Activated CD4-positive, alpha-beta memory T cell treated with anti-CD3 and anti-CD28 coated beads, Interleukin-2, amount 10 ng/mL, durations not matched to agents 7 days and 5 days (primary cell): ENCODE results near the gene SLC12A5. TPM values are rescaled to one million over a fixed set of nuclear protein-coding genes. Genes with fewer than 3 reads are reported as not detected.
"Not testable (repeated sequence)": the region's sequence is repeated elsewhere in the genome, so short reads cannot be mapped to it uniquely, and the experiment has no call there.

ENCODE experiments used
- CTCF ChIA-PET: fragments of 350-600 bp; sonication (Branson Sonifier 250); formaldehyde crosslinking; loops from one replicate; lab custom pipeline; 2021; ENCODE audit warnings: antibody characterized with exemption, inconsistent platforms; lab: Charles Lee
- POLR2A ChIA-PET: fragments of 350-600 bp; sonication (Branson Sonifier 250); formaldehyde crosslinking; loops from one replicate; lab custom pipeline; 2021; ENCODE audit warnings: antibody characterized with exemption; lab: Charles Lee
- DNase-seq: peaks from one replicate; pipeline ENCODE4 v3.0.0-alpha.2; 2020
- H3K27ac Mint-ChIP-seq: one replicate; pipeline ENCODE4 v1.8.0; 2021; ENCODE audit warnings: mild to moderate bottlenecking, mixed read lengths
- H3K27me3 Mint-ChIP-seq: one replicate; pipeline ENCODE4 v1.8.0; 2021; ENCODE audit warnings: mixed read lengths
- H3K36me3 Mint-ChIP-seq: one replicate; pipeline ENCODE4 v1.8.0; 2021; ENCODE audit warnings: low read depth, mixed read lengths
- H3K4me1 Mint-ChIP-seq: one replicate; pipeline ENCODE4 v1.8.0; 2021; ENCODE audit warnings: mixed read lengths
- H3K4me3 Mint-ChIP-seq: one replicate; pipeline ENCODE4 v1.8.0; 2021; ENCODE audit warnings: mild to moderate bottlenecking, mixed read lengths
- H3K9me3 Mint-ChIP-seq: one replicate; pipeline ENCODE4 v1.8.0; 2021; ENCODE audit warnings: mixed read lengths
- total RNA-seq, 2 experiments: library from RNA; stranded (reverse); gene quantifications; one replicate each; pipeline ENCODE4 v1.2.3, GENCODE V29; 2021

The SLC12A5 gene
- under 1 TPM in 1 of 2 experiments, not detected in 1; 0.53 TPM for total RNA-seq

DNA sequence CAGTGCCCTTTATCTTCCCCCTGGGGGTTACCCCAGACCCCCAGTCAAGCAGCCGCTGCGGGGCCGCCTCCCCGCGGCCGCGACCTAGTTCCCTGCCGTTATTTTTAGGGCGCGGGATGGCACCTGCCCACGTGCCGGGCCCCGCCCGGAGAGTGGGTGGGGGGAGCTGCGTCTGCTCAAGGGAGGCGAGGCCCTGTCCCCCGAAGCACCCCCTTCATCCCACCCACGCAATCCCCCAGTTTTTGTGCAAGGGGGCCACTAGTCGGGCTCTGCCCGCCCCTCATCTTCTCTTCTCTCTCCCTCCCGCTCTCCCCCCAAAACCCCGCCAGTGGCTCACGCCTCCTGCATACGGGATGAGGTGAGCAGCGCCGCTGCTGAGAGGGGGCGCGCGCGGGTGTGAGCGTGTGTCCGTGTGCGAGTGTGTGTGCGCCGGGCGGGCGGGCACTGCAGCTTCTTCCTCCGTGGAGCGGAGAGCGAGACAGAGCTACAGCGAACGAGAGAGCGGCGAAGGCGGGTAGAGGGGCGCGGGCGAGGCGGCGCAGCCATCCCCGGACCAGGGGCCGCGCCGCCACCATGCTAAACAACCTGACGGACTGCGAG, at the start of gene SLC12A5:
Gene SLC12A5 (plus strand): TSS at position 444 of the 600 bp plus-strand sequence. CDS start 130 bp downstream, at position 574.
- Mint-ChIP-seq H3K27me3 (peaks cover 62% of the 10 kb centered on the region), H3K36me3 (no peaks in the 10 kb centered on the region), H3K9me3 (no peaks in the 10 kb centered on the region), H3K4me3 (no peak within 1 kb of the TSS), H3K4me1 (no peaks in the 10 kb centered on the region), H3K27ac (no peak within 1 kb of the TSS)
- DNase-seq, result no peak
- POLR2A ChIA-PET, result no interaction called here
- CTCF ChIA-PET, result interaction anchor here (1.6 kb wide), 2 partner anchors 59 kb away, joined by 3 to 5 read pairs; no protein-coding TSS in a partner anchor

DNA sequence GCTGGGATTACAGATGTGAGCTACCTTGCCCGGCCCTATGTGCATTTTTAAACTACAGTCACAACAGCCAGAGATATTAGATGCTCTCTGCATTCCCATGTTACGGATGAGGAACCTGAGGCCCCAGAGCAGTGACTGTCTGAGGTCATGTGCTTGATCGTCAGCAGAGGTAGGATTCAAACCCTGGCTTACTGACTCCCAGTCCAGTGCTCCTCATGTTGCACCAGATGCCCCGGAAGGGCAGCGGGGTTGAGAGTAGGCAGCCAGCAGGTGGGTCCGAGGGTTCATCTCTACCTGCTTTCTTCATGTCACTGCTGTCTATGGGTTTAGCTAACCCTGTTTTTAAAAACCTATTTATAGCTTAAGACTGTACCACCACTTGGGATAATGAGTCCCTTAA, 47.8 kb upstream of the SLC12A5 start:
- H3K4me3 Mint-ChIP-seq, result no peak overlapping the region
- peaks cover 13% of the 10 kb centered on the region for H3K4me1 Mint-ChIP-seq
- CTCF ChIA-PET, result no interaction called here
- POLR2A ChIA-PET, result no interaction called here
- no peak for DNase-seq
- peaks cover 19% of the 10 kb centered on the region for H3K27me3 Mint-ChIP-seq
- H3K27ac Mint-ChIP-seq, result no peak overlapping the region
- H3K9me3 Mint-ChIP-seq, result no peaks in the 10 kb centered on the region
- no peaks in the 10 kb centered on the region for H3K36me3 Mint-ChIP-seq

DNA sequence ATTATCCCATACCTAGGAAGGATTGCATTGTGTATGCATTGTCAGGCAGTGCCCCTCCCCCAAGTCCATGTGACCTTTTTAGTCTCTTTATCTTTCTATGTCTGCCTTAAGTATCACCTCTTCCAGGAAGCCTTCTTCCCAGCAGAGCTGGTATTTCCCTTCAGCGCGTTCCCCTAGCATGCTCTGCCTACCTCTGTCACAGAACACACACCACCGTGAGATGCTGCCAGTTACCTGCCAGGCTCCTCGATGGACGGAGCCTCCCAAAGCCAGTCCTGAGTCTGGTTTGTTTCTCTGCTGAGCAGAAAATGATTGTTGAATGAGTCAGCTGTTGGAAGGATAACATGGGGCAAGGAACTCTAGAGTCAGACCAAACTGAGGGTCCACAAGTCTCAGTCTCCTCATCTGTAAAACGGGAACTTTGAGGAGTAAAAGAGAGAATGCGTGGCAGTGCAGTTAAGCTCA, 45.7 kb upstream of the SLC12A5 start:
- CTCF ChIA-PET, result interaction anchor here (0.6 to 8.9 kb wide), 4 partner anchors 11 to 29 kb away, joined by 3 to 135 read pairs (median 9); partner anchors contain the start of gene MMP9
- no peak for DNase-seq
- Mint-ChIP-seq H3K36me3 (no peaks in the 10 kb centered on the region), H3K4me1 (peaks cover 15% of the 10 kb centered on the region), H3K27ac (no peak overlapping the region), H3K27me3 (peaks cover 11% of the 10 kb centered on the region), H3K4me3 (no peak overlapping the region), H3K9me3 (no peaks in the 10 kb centered on the region)
- POLR2A ChIA-PET, result interaction anchor here (0.7 to 1.6 kb wide), 3 partner anchors 11 to 30 kb away, joined by 3 to 10 read pairs (median 4); partner anchors contain the start of gene ZNF335

DNA sequence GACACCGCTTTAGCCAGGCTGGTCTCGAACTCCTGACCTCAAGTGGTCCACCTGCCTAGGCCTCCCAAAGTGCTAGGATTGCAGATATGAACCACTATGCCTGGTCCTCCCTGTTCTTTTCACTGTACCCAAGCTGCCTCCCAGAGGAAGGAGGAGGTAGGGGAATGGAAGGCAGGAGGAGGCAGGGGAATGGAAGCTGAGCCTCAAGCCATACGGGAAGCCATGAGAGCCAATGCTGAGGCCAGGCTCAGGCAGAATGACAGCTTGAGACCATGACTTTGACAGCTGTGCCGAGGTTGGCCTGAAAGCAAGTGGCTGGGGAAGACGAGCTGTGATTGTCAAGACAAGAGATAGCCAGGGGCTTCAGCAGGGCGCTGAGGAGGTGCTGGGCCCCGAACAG, 43.4 kb upstream of the SLC12A5 start:
- Mint-ChIP-seq H3K9me3 (no peaks in the 10 kb centered on the region), H3K27ac (no peak overlapping the region), H3K36me3 (no peaks in the 10 kb centered on the region), H3K27me3 (peaks cover 4% of the 10 kb centered on the region), H3K4me1 (peaks cover 15% of the 10 kb centered on the region), H3K4me3 (no peak overlapping the region)
- DNase-seq, result no peak
- POLR2A ChIA-PET, result no interaction called here
- CTCF ChIA-PET, result interaction anchor here (2.4 to 8.9 kb wide), 2 partner anchors 15 to 26 kb away, joined by 44 to 135 read pairs; partner anchors contain the start of genes MMP9 and ZNF335

DNA sequence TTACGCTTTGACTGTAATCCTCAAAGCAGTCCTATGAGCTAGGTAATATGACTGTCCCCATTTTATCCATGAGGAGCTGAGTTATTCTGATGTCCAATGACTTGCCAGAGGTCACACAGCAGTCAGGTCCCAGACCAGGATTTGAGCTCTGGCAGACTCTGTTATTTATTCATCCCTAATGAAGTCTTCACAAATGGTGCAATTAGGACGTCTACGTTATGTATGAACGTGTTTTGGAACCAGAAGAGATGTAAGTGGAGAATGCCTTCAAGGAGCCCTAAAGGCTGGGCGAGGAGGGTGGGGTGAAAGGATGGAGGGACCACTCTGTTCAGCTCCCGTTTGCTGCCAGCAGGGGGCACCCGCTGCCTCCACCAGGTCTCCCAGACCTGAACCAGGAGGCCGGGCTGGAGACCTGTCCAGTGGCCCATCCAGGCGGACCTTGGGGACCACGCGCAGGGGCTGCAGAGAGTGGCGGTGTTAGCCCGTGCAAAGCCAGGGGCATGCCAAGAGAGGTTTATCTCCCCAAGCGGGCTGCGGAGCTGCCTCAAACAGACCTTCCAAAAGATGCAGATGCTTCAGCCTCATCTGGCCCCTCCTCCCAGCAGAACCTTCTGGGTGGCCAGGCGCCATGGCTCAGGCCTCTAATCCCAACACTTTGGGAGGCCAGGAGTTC, 41.8 kb upstream of the SLC12A5 start:
- ChIA-PET CTCF (interaction anchor here (0.6 to 8.9 kb wide), 32 partner anchors 9 to 1239 kb away, joined by 3 to 135 read pairs (median 4); partner anchors contain the start of genes ELMO2, MMP9, PCIF1 and ZNF335), POLR2A (interaction anchor here (0.6 to 1.2 kb wide), 5 partner anchors 14 to 129 kb away, joined by 3 to 6 read pairs (median 4); partner anchors contain the start of gene ZNF335)
- peaks cover 15% of the 10 kb centered on the region for H3K4me1 Mint-ChIP-seq
- peak; percentile 82 for DNase-seq
- H3K36me3 Mint-ChIP-seq, result no peaks in the 10 kb centered on the region
- H3K27me3 Mint-ChIP-seq, result peaks cover 4% of the 10 kb centered on the region
- no peak overlapping the region for H3K27ac Mint-ChIP-seq
- H3K9me3 Mint-ChIP-seq, result no peaks in the 10 kb centered on the region
- H3K4me3 Mint-ChIP-seq, result no peak overlapping the region

DNA sequence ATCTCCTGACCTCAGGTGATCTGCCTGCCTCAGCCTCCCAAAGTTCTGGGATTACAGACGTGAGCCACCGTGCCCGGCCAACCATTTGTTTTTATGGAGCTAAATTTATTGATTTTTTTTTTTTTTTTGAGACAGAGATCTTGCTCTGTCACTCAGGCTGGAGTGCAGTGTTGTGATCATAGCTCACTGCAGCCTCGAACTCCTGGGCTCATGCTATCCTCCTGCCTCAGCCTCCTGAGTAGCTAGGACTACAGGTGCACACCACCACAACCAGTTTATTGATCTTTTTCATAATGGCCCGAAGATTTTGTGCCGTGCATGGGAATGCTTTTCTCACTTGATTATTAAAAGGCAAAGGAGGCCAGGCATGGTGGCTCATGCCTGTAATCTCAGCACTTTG, 40.2 kb upstream of the SLC12A5 start:
- H3K4me3 Mint-ChIP-seq, result not testable (repeated sequence)

DNA sequence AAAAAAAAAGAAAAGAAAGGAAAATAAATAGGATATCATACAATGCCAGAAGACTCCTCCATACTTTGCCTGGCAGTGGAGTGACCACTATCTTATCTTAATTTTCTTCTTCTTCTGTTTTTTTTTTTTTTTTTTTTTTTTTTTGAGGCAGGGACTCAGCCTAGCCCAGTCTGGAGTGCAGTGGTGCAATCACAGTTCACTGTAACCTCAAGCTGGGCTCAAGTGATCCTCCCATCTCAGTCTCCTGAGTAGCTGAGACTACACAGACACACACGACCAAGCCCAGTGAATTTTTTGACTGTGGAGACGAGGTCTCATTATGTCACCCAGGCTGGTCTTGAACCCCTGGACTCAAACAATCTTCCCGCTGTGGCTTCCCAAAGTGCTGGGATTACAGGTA, 37.4 kb upstream of the SLC12A5 start:
- no peak overlapping the region for H3K27ac Mint-ChIP-seq
- H3K4me3 Mint-ChIP-seq, result no peak overlapping the region
- POLR2A ChIA-PET, result no interaction called here
- H3K4me1 Mint-ChIP-seq, result peaks cover 15% of the 10 kb centered on the region
- CTCF ChIA-PET, result interaction anchor here (0.6 to 0.7 kb wide), 2 partner anchors 82 to 83 kb away, joined by 3 to 5 read pairs; no protein-coding TSS in a partner anchor
- H3K9me3 Mint-ChIP-seq, result no peaks in the 10 kb centered on the region
- DNase-seq, result no peak
- no peaks in the 10 kb centered on the region for H3K36me3 Mint-ChIP-seq
- H3K27me3 Mint-ChIP-seq, result peaks cover 8% of the 10 kb centered on the region

More for the DNA sequence above, 40.2 kb upstream of the SLC12A5 start:
- CTCF ChIA-PET, result interaction anchor here (0.8 to 8.9 kb wide), 6 partner anchors 12 to 190 kb away, joined by 4 to 135 read pairs (median 13); partner anchors contain the start of gene MMP9
- H3K36me3 Mint-ChIP-seq, DNase-seq, H3K27me3 Mint-ChIP-seq, H3K4me1 Mint-ChIP-seq, H3K9me3 Mint-ChIP-seq, POLR2A ChIA-PET, H3K27ac Mint-ChIP-seq: not testable (repeated sequence)

DNA sequence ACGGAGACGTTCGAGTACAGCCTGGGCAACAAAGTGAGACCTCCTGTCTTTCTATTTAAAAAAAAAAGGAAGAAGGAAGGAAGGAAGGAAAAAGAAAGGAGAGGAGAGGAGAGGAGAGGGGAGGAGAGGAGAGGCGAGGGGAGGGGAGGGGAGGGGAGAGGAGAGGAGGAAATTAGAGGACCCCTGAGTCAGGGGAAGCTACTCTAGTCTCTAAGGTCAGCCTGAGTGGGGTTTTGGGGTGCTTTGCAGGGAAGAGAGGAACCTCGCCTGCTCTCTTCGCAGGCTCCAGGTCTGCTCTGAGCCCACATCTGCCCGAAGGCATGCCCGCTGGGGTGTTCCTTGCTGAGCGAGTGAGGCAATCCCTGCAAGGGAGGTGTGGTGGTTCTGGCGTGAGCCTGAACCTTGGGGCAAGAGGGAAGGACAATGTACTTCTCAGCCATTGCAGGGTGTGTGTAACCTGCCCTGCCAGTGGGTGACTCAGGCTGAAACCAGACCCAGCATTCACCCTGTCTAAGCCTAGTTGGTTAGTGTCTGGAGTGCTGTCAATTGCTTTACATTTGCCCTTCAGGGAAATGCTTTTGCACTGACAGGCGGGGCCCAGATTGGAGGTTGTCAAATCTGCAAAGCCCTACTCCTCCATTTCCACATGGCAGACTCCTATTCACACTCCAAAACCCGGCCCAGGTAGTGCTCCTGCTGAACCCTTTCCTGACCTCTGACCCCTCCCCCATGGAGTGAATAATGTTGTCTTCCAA, 35.6 kb upstream of the SLC12A5 start:
- DNase-seq, result no peak
- Mint-ChIP-seq H3K9me3 (no peaks in the 10 kb centered on the region), H3K27me3 (peaks cover 9% of the 10 kb centered on the region), H3K4me1 (peaks cover 21% of the 10 kb centered on the region), H3K4me3 (no peak overlapping the region), H3K36me3 (no peaks in the 10 kb centered on the region), H3K27ac (no peak overlapping the region)
- POLR2A ChIA-PET, result interaction anchor here (0.6 to 1.0 kb wide), 2 partner anchors 30 to 58 kb away, joined by 3 read pairs; no protein-coding TSS in a partner anchor
- CTCF ChIA-PET, result no interaction called here

DNA sequence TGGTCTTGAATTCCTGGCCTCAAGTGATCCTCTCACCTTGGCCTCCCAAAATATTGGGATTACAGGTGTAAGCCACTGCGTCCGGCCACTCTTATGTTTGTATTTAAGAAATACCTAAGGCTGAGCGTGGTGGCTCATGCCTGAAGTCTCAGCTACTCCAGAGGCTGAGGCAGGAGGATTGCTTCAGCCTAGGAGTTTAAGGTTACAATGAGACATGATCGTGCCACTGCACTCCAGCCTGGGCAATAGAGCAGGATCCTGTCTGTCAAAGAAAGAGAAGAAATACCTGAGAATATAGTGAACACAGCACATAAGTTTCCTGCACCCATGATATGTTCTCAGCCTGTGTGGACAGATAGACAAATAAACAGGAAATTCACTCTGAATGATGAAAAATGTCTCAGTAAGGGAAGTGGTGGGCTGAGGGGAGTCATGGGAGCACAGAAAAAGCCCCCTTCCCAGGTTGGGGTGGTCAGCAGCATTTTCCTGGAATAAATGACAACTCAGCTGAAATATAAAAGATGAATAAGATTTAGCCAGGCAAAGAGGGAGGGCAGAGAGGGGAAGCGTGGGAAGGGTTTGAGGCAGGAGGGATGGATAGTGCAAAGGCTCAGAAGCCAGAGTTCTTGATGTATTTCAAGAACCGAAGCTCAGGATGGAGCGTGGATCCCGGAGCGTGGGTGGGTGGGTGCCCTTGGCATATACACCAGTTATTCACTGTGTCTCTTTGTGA, 34.1 kb upstream of the SLC12A5 start:
- POLR2A ChIA-PET, result no interaction called here
- peaks cover 36% of the 10 kb centered on the region for H3K4me1 Mint-ChIP-seq
- CTCF ChIA-PET, result interaction anchor here (1.0 to 3.1 kb wide), 2 partner anchors 17 to 25 kb away, joined by 5 to 12 read pairs; no protein-coding TSS in a partner anchor

DNA sequence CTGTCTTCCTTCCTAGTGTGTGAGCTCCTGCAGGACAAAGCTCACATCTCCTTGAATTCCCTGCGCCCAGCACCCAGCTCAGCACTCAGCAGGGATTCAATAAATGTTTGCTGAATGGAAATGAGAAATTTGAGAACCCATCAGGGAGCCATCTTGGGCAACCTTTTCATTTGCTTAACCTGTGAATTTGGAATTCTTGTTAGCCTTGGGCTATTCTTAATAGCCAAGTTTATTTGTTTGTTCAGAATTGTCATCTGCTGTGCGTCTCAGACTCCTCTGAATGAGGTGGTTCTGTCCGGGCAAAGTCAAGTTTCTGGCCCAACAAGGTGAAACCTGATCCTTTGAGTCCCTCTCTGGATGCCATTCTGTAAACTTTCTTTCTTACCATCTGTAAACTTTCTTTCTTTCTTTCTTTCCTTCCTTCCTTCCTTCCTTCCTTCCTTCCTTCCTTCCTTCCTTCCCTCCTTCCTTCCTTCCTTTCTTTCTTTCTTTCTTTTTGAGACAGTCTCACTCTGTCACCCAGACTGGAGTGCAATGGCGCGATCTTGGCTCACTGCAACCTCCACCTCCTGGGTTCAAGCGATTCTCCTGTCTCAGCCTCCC, 33.4 kb upstream of the SLC12A5 start:
- Mint-ChIP-seq H3K4me1 (peaks cover 43% of the 10 kb centered on the region), H3K27me3 (peaks cover 14% of the 10 kb centered on the region)
- H3K36me3 Mint-ChIP-seq, DNase-seq, POLR2A ChIA-PET, H3K27ac Mint-ChIP-seq, H3K4me3 Mint-ChIP-seq, H3K9me3 Mint-ChIP-seq: not testable (repeated sequence)
- CTCF ChIA-PET, result interaction anchor here (1.0 to 3.1 kb wide), 3 partner anchors 16 to 26 kb away, joined by 3 to 12 read pairs (median 5); no protein-coding TSS in a partner anchor

More for the DNA sequence above, 34.1 kb upstream of the SLC12A5 start:
- H3K9me3 Mint-ChIP-seq, result no peaks in the 10 kb centered on the region
- no peak for DNase-seq
- no peaks in the 10 kb centered on the region for H3K36me3 Mint-ChIP-seq
- peaks cover 12% of the 10 kb centered on the region for H3K27me3 Mint-ChIP-seq
- H3K4me3 Mint-ChIP-seq, result no peak overlapping the region
- H3K27ac Mint-ChIP-seq, result no peak overlapping the region

DNA sequence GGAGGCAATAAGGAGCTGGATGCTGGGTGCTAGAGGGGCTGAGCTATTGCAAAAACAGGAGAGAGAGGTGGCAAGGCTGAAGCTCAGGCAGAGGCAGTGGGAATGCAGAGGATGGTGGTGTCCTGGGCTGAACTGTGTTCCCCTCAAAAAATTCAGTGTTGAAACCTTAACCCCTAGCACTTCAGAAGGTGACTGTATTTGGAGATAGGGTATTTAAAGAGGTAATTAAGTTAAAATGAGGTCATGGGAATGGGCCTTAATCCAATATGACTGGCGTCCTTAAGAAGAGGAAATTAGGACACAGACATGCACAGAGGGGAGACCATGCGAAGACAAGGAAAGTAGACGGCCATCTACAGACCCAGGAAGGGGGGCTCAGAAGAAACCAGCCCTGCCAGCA, 31.8 kb upstream of the SLC12A5 start:
- DNase-seq, result no peak
- H3K36me3 Mint-ChIP-seq, result no peaks in the 10 kb centered on the region
- peaks cover 50% of the 10 kb centered on the region for H3K4me1 Mint-ChIP-seq
- H3K27ac Mint-ChIP-seq, result no peak overlapping the region
- H3K4me3 Mint-ChIP-seq, result no peak overlapping the region
- H3K27me3 Mint-ChIP-seq, result peaks cover 17% of the 10 kb centered on the region
- CTCF ChIA-PET, result interaction anchor here (0.9 to 3.1 kb wide), 4 partner anchors 8 to 27 kb away, joined by 3 to 12 read pairs (median 4); no protein-coding TSS in a partner anchor
- no peaks in the 10 kb centered on the region for H3K9me3 Mint-ChIP-seq
- POLR2A ChIA-PET, result no interaction called here
